SK-N-SH (cell line): Measurements from ENCODE around the gene RASSF3. TPM values are rescaled to one million over a fixed set of nuclear protein-coding genes. Genes with fewer than 3 reads are reported as not detected.

Experiments
- CTCF ChIA-PET: fragments of 300-600, 350-600 bp; formaldehyde crosslinking; extraction: SDS; loops from one replicate; lab custom pipeline; 2021; lab: Yijun Ruan, JAX
- POLR2A ChIA-PET: fragments of 350-600 bp; sonication (Branson Sonifier 250); formaldehyde crosslinking; extraction: SDS; loops from one replicate; lab custom pipeline; 2020; ENCODE audit warnings: antibody characterized with exemption, inconsistent platforms; lab: Yijun Ruan, JAX
- DNase-seq: peaks from one replicate; pipeline ENCODE4 v3.0.0; 2012
- H2AFZ ChIP-seq: fragments of 200-600 bp; sonication (generic); 2 replicates; pipeline ENCODE4 v1.8.1; 2016; ENCODE audit warnings: antibody characterized with exemption, mild to moderate bottlenecking, low read depth
- H3F3A ChIP-seq: fragments of 200-600 bp; sonication (generic); replicated peaks from 2 replicates; pipeline ENCODE3; 2016; ENCODE audit warnings: antibody characterized with exemption, mild to moderate bottlenecking; ENCODE audit not compliant: insufficient read depth
- H3K27ac ChIP-seq, 2 experiments: fragments of 200-500 bp in 1 of 2; fragments of 200-600 bp in 1 of 2; sonication (Bioruptor generic) in 1 of 2; sonication (generic), shearing (Covaris generic) in 1 of 2; 2 replicates each; pipeline versions ENCODE4 v1.5.1 to v1.6.1; 2014 to 2016; ENCODE audit warnings: low read depth in 2 of 2, inconsistent platforms in 1 of 2, low read length in 1 of 2, mild to moderate bottlenecking in 1 of 2, mixed read lengths in 1 of 2
- H3K27me3 ChIP-seq: fragments of 200-600 bp; sonication (generic), shearing (Covaris generic); 2 replicates; pipeline ENCODE4 v1.6.1; 2016; ENCODE audit warnings: mixed run types; ENCODE audit not compliant: insufficient read depth
- H3K36me3 ChIP-seq, 2 experiments: fragments of 200-500 bp in 1 of 2; fragments of 200-600 bp in 1 of 2; sonication (Bioruptor generic) in 1 of 2; sonication (generic) in 1 of 2; replicated peaks in 1 of 2; 2 replicates each; pipeline versions ENCODE3 to v1.5.1; 2014 to 2016; ENCODE audit warnings: low read length in 1 of 2, mild to moderate bottlenecking in 1 of 2; ENCODE audit not compliant: insufficient read depth in 2 of 2, control insufficient read depth in 1 of 2
- H3K4me1 ChIP-seq, 2 experiments: fragments of 200-500 bp in 1 of 2; fragments of 200-600 bp in 1 of 2; sonication (Bioruptor generic) in 1 of 2; sonication (generic), shearing (Covaris generic) in 1 of 2; 2 replicates each; pipeline versions ENCODE4 v1.5.1 to v1.6.1; 2014 to 2016; ENCODE audit warnings: low read depth in 1 of 2, low read length in 1 of 2, mixed run types in 1 of 2; ENCODE audit not compliant: insufficient read depth in 2 of 2, control insufficient read depth in 1 of 2
- H3K4me2 ChIP-seq: fragments of 200-600 bp; sonication (generic), shearing (Covaris generic); 2 replicates; pipeline ENCODE4 v1.6.1; 2017; ENCODE audit warnings: mixed run types
- H3K4me3 ChIP-seq, 2 experiments: fragments of 200-500 bp in 1 of 2; fragments of 200-600 bp in 1 of 2; sonication (Bioruptor generic) in 1 of 2; sonication (generic), shearing (Covaris generic) in 1 of 2; 2 replicates each; pipeline versions ENCODE4 v1.5.1 to v1.8.1; 2014 to 2016; ENCODE audit warnings: low read depth in 2 of 2, inconsistent platforms in 1 of 2, low read length in 1 of 2, mild to moderate bottlenecking in 1 of 2, mixed read lengths in 1 of 2, moderate library complexity in 1 of 2
- H3K79me2 ChIP-seq: fragments of 200-600 bp; sonication (generic); 2 replicates; pipeline ENCODE4 v1.8.1; 2017; ENCODE audit warnings: mild to moderate bottlenecking; ENCODE audit not compliant: insufficient read depth
- H3K9ac ChIP-seq: fragments of 200-600 bp; sonication (generic); 2 replicates; pipeline ENCODE4 v1.6.1; 2017; ENCODE audit warnings: mixed run types
- H3K9me2 ChIP-seq: fragments of 200-600 bp; sonication (generic); 2 replicates; pipeline ENCODE4 v1.6.1; 2017; ENCODE audit warnings: mixed run types
- H3K9me3 ChIP-seq: fragments of 200-600 bp; sonication (generic); 2 replicates; pipeline ENCODE4 v1.6.1; 2017; ENCODE audit warnings: mixed run types, mild to moderate bottlenecking, moderate library complexity
- H4K20me1 ChIP-seq: fragments of 200-600 bp; sonication (generic); 2 replicates; pipeline ENCODE4 v1.6.1; 2017; ENCODE audit warnings: mild to moderate bottlenecking, mixed run types; ENCODE audit not compliant: insufficient read depth
- ELF1 ChIP-seq: IDR thresholded peaks from 2 replicates; pipeline ENCODE4 v1.4.0; 2012
- EP300 ChIP-seq, 2 experiments: IDR thresholded peaks; 2 replicates each; pipeline versions ENCODE4 v1.4.0 to v1.6.1; 2012; ENCODE audit warnings: borderline replicate concordance in 1 of 2, low read depth in 1 of 2, low read length in 1 of 2
- GABPA ChIP-seq: IDR thresholded peaks from 2 replicates; pipeline ENCODE4 v1.4.0; 2012; ENCODE audit warnings: low read depth, mild to moderate bottlenecking
- MXI1 ChIP-seq: IDR thresholded peaks from 2 replicates; pipeline ENCODE4 v1.6.1; 2012; ENCODE audit warnings: mild to moderate bottlenecking, low read depth, low read length, improper control_type of control experiment
- NFIC ChIP-seq: IDR thresholded peaks from 2 replicates; pipeline ENCODE4 v1.4.0; 2012; ENCODE audit warnings: borderline replicate concordance
- RAD21 ChIP-seq: IDR thresholded peaks from 2 replicates; pipeline ENCODE4 v1.6.1; 2012; ENCODE audit warnings: mild to moderate bottlenecking, low read length
- RFX5 ChIP-seq: IDR thresholded peaks from 2 replicates; pipeline ENCODE4 v1.6.1; 2012; ENCODE audit warnings: mild to moderate bottlenecking, improper control_type of control experiment, low read length
- TEAD4 ChIP-seq: IDR thresholded peaks from 2 replicates; pipeline ENCODE4 v1.4.0; 2012; ENCODE audit warnings: mild to moderate bottlenecking, borderline replicate concordance; ENCODE audit not compliant: insufficient read depth
- YY1 ChIP-seq: IDR thresholded peaks from 2 replicates; pipeline ENCODE4 v1.4.0; 2012; ENCODE audit warnings: low read depth, mild to moderate bottlenecking
- WGBS: methylation state at CpG from one replicate; pipeline ENCODE4 v1.1.6; 2017; ENCODE audit warnings: low lambda C conversion rate; 5-methylcytosine and 5-hydroxymethylcytosine counted together
- polyA plus RNA-seq, 3 experiments: library from polyadenylated mRNA; depleted of rRNA; stranded (reverse); fragments of >200 nt; gene quantifications; 2 replicates each; pipeline ENCODE4 v1.2.3, GENCODE V29; 2012
- TF ChIP-seq, protein P1 (sequence below): IDR thresholded peaks from 2 replicates; pipeline ENCODE4 v1.4.0; 2012; ENCODE audit warnings: low read depth, borderline replicate concordance
- TF ChIP-seq, protein P2 (sequence below): IDR thresholded peaks from 2 replicates; pipeline ENCODE4 v1.4.0; 2012; ENCODE audit warnings: low read depth, borderline replicate concordance

RASSF3 gene
- polyA plus RNA-seq, 1 of the 3 experiments (the other 2 are of a cell fraction) = 11.1 TPM

DNA sequence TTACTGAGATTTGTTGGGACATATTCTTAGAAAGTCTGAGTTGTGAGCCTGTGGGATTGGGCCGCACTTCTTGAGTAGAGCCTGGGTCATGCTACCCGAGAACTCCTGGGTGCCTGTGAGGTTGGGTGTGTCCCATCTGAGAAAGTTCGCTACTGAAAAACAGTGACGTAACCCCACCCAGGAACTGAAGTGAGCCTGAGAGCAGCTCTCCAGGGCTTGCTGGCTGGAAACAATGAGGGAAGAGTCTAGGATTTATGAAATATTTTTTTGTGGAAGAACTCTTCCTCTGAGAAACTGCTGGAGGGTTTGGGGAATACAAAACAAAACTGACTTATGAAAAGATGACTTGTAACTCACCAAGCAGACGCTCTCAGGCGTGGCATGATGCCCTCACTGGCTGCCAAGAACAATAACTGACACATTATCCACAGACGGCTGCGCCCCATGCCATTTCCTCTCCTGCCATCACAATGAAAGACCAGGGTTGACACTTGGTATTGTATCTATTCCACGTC, 69.2 kb downstream of the RASSF3 start (continued):
- TF ChIP-seq MXI1 (peak; percentile 61), RAD21 (no peak), EP300 (IDR thresholded peaks at IDR 0.05; ENCODE audit: borderline replicate concordance in 1 of 2, low read depth in 1 of 2, low read length in 1 of 2) (peak; percentile 65 to 74; a peak in 3 of 4 replicates)
- TF ChIP-seq, all 33 proteins: peak for 12

DNA sequence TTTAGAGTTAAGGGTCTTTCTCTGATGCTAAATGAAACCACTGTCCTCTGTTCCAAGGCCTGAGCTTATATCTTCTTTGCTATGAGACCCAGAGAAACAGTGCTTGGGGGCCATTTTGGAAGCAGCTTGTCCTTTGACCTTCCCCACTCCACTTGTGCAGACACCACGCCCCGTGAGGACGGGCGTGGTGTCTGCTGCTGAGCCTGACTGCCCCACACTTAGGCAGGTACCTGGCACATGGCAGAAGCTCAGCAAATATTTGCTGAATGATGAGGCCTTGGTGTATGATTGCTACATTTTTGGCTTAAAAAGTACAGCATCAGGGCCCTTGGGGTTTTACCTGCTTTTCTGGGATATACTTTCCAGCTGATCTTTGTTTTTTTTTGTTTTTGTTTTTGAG, 69.9 kb downstream of the RASSF3 start:
- peak overlapping the region; percentile 60 for H3K9ac ChIP-seq
- H3K9me2 ChIP-seq = no peaks in the 10 kb centered on the region
- H3K27me3 ChIP-seq = no peaks in the 10 kb centered on the region
- POLR2A ChIA-PET = interaction anchor here (1.2 kb wide), 1 partner anchor 70 kb away, joined by 3 read pairs; the partner anchor contains the start of gene RASSF3
- H3K4me1 ChIP-seq = peaks cover 28 to 31% of the 10 kb centered on the region in 2 experiments
- peaks cover 25% of the 10 kb centered on the region for H3F3A ChIP-seq
- H3K4me3 ChIP-seq = peak overlapping the region in 1 of 2 experiments; percentile 57; a peak in 3 of 4 replicates
- peak overlapping the region; percentile 86 to 93 for H3K27ac ChIP-seq
- TF ChIP-seq ELF1 (no peak), GABPA (no peak), RFX5 (no peak), TEAD4 (no peak), NFIC (no peak), YY1 (no peak)
- TF ChIP-seq, protein P1, sequence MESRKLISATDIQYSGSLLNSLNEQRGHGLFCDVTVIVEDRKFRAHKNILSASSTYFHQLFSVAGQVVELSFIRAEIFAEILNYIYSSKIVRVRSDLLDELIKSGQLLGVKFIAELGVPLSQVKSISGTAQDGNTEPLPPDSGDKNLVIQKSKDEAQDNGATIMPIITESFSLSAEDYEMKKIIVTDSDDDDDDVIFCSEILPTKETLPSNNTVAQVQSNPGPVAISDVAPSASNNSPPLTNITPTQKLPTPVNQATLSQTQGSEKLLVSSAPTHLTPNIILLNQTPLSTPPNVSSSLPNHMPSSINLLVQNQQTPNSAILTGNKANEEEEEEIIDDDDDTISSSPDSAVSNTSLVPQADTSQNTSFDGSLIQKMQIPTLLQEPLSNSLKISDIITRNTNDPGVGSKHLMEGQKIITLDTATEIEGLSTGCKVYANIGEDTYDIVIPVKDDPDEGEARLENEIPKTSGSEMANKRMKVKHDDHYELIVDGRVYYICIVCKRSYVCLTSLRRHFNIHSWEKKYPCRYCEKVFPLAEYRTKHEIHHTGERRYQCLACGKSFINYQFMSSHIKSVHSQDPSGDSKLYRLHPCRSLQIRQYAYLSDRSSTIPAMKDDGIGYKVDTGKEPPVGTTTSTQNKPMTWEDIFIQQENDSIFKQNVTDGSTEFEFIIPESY = no peak
- TF ChIP-seq, protein P2, sequence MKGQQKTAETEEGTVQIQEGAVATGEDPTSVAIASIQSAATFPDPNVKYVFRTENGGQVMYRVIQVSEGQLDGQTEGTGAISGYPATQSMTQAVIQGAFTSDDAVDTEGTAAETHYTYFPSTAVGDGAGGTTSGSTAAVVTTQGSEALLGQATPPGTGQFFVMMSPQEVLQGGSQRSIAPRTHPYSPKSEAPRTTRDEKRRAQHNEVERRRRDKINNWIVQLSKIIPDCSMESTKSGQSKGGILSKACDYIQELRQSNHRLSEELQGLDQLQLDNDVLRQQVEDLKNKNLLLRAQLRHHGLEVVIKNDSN = no peak
- CTCF ChIA-PET = interaction anchor here (0.7 to 1.8 kb wide), 4 partner anchors 11 to 839 kb away, joined by 3 to 6 read pairs (median 3); no protein-coding TSS in a partner anchor
- H3K4me2 ChIP-seq = peak overlapping the region; percentile 78
- H3K36me3 ChIP-seq = peaks cover 0 to 3% of the 10 kb centered on the region in 2 experiments
- DNase-seq = no peak
- peak overlapping the region; percentile 69; the same call in 1 of the 2 replicates for H2AFZ ChIP-seq
- no peaks in the 10 kb centered on the region for H4K20me1 ChIP-seq
- no CpG with 5 or more reads among the region's 4 CpGs for WGBS
- H3K79me2 ChIP-seq = peaks cover 68% of the 10 kb centered on the region; the same call in 1 of the 2 replicates
- no peaks in the 10 kb centered on the region for H3K9me3 ChIP-seq
